ENCODE measurements around the gene ESR1.

The ESR1 gene

GRCh38 chr6:152110886-152111820 lies 303.7 kb downstream of the ESR1 start:
- no peaks in the 10 kb centered on the region for H3K4me1 ChIP-seq (ENCODE audit: low read length)
- H3K9ac ChIP-seq (ENCODE audit: low read length), result no peak overlapping the region
- no peaks in the 10 kb centered on the region for H3F3A ChIP-seq (ENCODE audit: insufficient read depth, low read length)
- TF ChIP-seq EZH2phosphoT487 (IDR thresholded peaks at IDR 0.05; ENCODE audit: low read length) (no peak), CTCF (IDR thresholded peaks at IDR 0.05; ENCODE audit: low read length) (no peak), EZH2 (optimal IDR thresholded peaks at IDR 0.05; ENCODE audit: low read depth, low read length) (no peak)
- no peaks in the 10 kb centered on the region for H3K27me3 ChIP-seq (replicated peaks; ENCODE audit: insufficient read depth, low read length)
- no peaks in the 10 kb centered on the region for H3K9me3 ChIP-seq (replicated peaks; ENCODE audit: insufficient read depth, low read length)
- H3K9me2 ChIP-seq (replicated peaks; ENCODE audit: insufficient read depth, low read length), result no peaks in the 10 kb centered on the region
- no peak for DNase-seq
- H3K4me2 ChIP-seq (ENCODE audit: low read depth, low read length), result no peak overlapping the region
- no peak overlapping the region for H3K4me3 ChIP-seq (ENCODE audit: low read length)
- no peaks in the 10 kb centered on the region for H3K36me3 ChIP-seq (replicated peaks; ENCODE audit: insufficient read depth, low read length)
- no peaks in the 10 kb centered on the region for H3K79me2 ChIP-seq (ENCODE audit: low read length)
- no peak overlapping the region for H2AFZ ChIP-seq (ENCODE audit: low read length)
- no peak overlapping the region for H3K27ac ChIP-seq (ENCODE audit: low read length)
- H4K20me1 ChIP-seq (ENCODE audit: insufficient read depth, low read length), result no peaks in the 10 kb centered on the region

- Histone ChIP-seq H3K9me2 (replicated peaks; ENCODE audit: insufficient read depth, low read length) (no peaks in the 10 kb centered on the region), H3F3A (ENCODE audit: insufficient read depth, low read length) (peaks cover under 1% of the 10 kb centered on the region; the same call in 1 of the 2 replicates), H3K27ac (ENCODE audit: low read length) (no peak overlapping the region), H3K27me3 (replicated peaks; ENCODE audit: insufficient read depth, low read length) (no peaks in the 10 kb centered on the region), H3K9ac (ENCODE audit: low read length) (no peak overlapping the region), H2AFZ (ENCODE audit: low read length) (no peak overlapping the region), H3K4me2 (ENCODE audit: low read depth, low read length) (no peak overlapping the region), H3K79me2 (ENCODE audit: low read length) (no peaks in the 10 kb centered on the region), H3K36me3 (replicated peaks; ENCODE audit: insufficient read depth, low read length) (no peaks in the 10 kb centered on the region), H4K20me1 (ENCODE audit: insufficient read depth, low read length) (no peaks in the 10 kb centered on the region), H3K4me3 (ENCODE audit: low read length) (no peak overlapping the region), H3K4me1 (ENCODE audit: low read length) (peaks cover 7% of the 10 kb centered on the region; the same call in 1 of the 2 replicates), H3K9me3 (replicated peaks; ENCODE audit: insufficient read depth, low read length) (no peaks in the 10 kb centered on the region)
- TF ChIP-seq EZH2phosphoT487 (IDR thresholded peaks at IDR 0.05; ENCODE audit: low read length) (no peak), CTCF (IDR thresholded peaks at IDR 0.05; ENCODE audit: low read length) (no peak), EZH2 (optimal IDR thresholded peaks at IDR 0.05; ENCODE audit: low read depth, low read length) (no peak)
- no peak for DNase-seq
These were observed 305.2 kb downstream of the ESR1 start for GRCh38 chr6:152112491-152113261.

GRCh38 chr6:152117156-152118133 lies 310.0 kb downstream of the ESR1 start:
- H3K4me2 ChIP-seq (ENCODE audit: low read depth, low read length), result peak overlapping the region; percentile 63
- H3K36me3 ChIP-seq (replicated peaks; ENCODE audit: insufficient read depth, low read length), result no peaks in the 10 kb centered on the region
- no peaks in the 10 kb centered on the region for H3K9me2 ChIP-seq (replicated peaks; ENCODE audit: insufficient read depth, low read length)
- DNase-seq, result peak; percentile 71
- peak overlapping the region; percentile 23; the same call in 1 of the 2 replicates for H3K4me3 ChIP-seq (ENCODE audit: low read length)
- H3K9ac ChIP-seq (ENCODE audit: low read length), result peak overlapping the region; percentile 20; the same call in 1 of the 2 replicates
- H4K20me1 ChIP-seq (ENCODE audit: insufficient read depth, low read length), result no peaks in the 10 kb centered on the region
- no peaks in the 10 kb centered on the region for H3K9me3 ChIP-seq (replicated peaks; ENCODE audit: insufficient read depth, low read length)
- peaks cover 12% of the 10 kb centered on the region; the same call in 1 of the 2 replicates for H3K4me1 ChIP-seq (ENCODE audit: low read length)
- H3K79me2 ChIP-seq (ENCODE audit: low read length), result no peaks in the 10 kb centered on the region
- TF ChIP-seq EZH2phosphoT487 (IDR thresholded peaks at IDR 0.05; ENCODE audit: low read length) (no peak), CTCF (IDR thresholded peaks at IDR 0.05; ENCODE audit: low read length) (no peak), EZH2 (optimal IDR thresholded peaks at IDR 0.05; ENCODE audit: low read depth, low read length) (no peak)
- H3K27ac ChIP-seq (ENCODE audit: low read length), result peak overlapping the region; percentile 55; the same call in 1 of the 2 replicates
- H3F3A ChIP-seq (ENCODE audit: insufficient read depth, low read length), result peaks cover 7% of the 10 kb centered on the region
- H2AFZ ChIP-seq (ENCODE audit: low read length), result 0 out of 2 replicates have a peak overlapping the region, but pooled peaks have one; percentile 46
- H3K27me3 ChIP-seq (replicated peaks; ENCODE audit: insufficient read depth, low read length), result no peaks in the 10 kb centered on the region

All from MM.1S (cell line).